Sigmoid colon (tissue), 4 donors: ENCODE measurements around the gene SLC25A36.

ENCODE experiments used
- EP300 ChIP-seq, 4 donors: sonication (generic); formaldehyde crosslinking; IDR thresholded peaks; one replicate each; pipeline ENCODE4 v1.6.1; 2017; ENCODE audit warnings: antibody characterized with exemption in 4 of 4
- POLR2A ChIP-seq, 2 donors: fragments of 450-650 bp; IDR thresholded peaks; one replicate each; pipeline ENCODE4 v1.6.1; 2016; ENCODE audit warnings: antibody characterized with exemption in 2 of 2, mild to moderate bottlenecking in 2 of 2, moderate library complexity in 2 of 2
- TF ChIP-seq, protein P1 (sequence below), 4 experiments: fragments of 450-650 bp in 3 of 4; fragments of 200-600 bp in 1 of 4; IDR thresholded peaks; one replicate each; pipeline ENCODE4 v1.5.1; 2016 to 2019; ENCODE audit warnings: antibody characterized with exemption in 4 of 4, mild to moderate bottlenecking in 3 of 4, moderate library complexity in 2 of 4

GRCh38 chr3:140902791-140903190, 38.8 kb upstream of the SLC25A36 start:
- TF ChIP-seq, protein P1, sequence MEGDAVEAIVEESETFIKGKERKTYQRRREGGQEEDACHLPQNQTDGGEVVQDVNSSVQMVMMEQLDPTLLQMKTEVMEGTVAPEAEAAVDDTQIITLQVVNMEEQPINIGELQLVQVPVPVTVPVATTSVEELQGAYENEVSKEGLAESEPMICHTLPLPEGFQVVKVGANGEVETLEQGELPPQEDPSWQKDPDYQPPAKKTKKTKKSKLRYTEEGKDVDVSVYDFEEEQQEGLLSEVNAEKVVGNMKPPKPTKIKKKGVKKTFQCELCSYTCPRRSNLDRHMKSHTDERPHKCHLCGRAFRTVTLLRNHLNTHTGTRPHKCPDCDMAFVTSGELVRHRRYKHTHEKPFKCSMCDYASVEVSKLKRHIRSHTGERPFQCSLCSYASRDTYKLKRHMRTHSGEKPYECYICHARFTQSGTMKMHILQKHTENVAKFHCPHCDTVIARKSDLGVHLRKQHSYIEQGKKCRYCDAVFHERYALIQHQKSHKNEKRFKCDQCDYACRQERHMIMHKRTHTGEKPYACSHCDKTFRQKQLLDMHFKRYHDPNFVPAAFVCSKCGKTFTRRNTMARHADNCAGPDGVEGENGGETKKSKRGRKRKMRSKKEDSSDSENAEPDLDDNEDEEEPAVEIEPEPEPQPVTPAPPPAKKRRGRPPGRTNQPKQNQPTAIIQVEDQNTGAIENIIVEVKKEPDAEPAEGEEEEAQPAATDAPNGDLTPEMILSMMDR (IDR thresholded peaks at IDR 0.05) = no peak
- no peak for TF ChIP-seq EP300 (IDR thresholded peaks at IDR 0.05)
- no peak for TF ChIP-seq POLR2A (IDR thresholded peaks at IDR 0.05)
